K562 (cell line): ENCODE measurements around the gene TMPRSS6. TPM values are rescaled to one million over a fixed set of nuclear protein-coding genes. Genes with fewer than 3 reads are reported as not detected.

Experiments used
- polyA plus RNA-seq, 8 experiments: library from polyadenylated mRNA; depleted of rRNA in 4 of 8; stranded (reverse) in 5 of 8; unstranded in 3 of 8; fragments of >200 nt; fragmentation: Nextera tagmentation in 2 of 8; fragmentation: Illumina TruSeq in 1 of 8; extraction: Ambion mirVana in 2 of 8; extraction: Trizol in 1 of 8; gene quantifications; 2 replicates each; pipeline versions ENCODE4 v1.2.1 to v1.2.3, GENCODE V29; 2011 to 2014; ENCODE audit warnings: inconsistent platforms in 1 of 8, missing spikeins in 1 of 8
- total RNA-seq, 7 experiments: library from RNA; depleted of rRNA in 6 of 7; stranded (reverse); fragments of >200 nt in 6 of 7; fragmentation: Illumina TruSeq in 2 of 7; extraction: Trizol in 2 of 7; gene quantifications; 2 replicates each; pipeline versions ENCODE4 v1.2.1 to v1.2.3, GENCODE V29; 2011 to 2021; ENCODE audit warnings: low replicate concordance in 1 of 7
- TF ChIP-seq, protein P1 (sequence below): fragments of 200-600 bp; sonication (generic); IDR thresholded peaks from one replicate; pipeline ENCODE4 v1.6.1; 2012; ENCODE audit warnings: mild to moderate bottlenecking, low read depth, low read length, inconsistent platforms

The TMPRSS6 gene
- total and polyA plus RNA-seq, 9 of the 15 experiments (the other 6 are each of a cell fraction or from before 2014, with no cell fraction given), result 0.03 TPM; not detected in 8

DNA sequence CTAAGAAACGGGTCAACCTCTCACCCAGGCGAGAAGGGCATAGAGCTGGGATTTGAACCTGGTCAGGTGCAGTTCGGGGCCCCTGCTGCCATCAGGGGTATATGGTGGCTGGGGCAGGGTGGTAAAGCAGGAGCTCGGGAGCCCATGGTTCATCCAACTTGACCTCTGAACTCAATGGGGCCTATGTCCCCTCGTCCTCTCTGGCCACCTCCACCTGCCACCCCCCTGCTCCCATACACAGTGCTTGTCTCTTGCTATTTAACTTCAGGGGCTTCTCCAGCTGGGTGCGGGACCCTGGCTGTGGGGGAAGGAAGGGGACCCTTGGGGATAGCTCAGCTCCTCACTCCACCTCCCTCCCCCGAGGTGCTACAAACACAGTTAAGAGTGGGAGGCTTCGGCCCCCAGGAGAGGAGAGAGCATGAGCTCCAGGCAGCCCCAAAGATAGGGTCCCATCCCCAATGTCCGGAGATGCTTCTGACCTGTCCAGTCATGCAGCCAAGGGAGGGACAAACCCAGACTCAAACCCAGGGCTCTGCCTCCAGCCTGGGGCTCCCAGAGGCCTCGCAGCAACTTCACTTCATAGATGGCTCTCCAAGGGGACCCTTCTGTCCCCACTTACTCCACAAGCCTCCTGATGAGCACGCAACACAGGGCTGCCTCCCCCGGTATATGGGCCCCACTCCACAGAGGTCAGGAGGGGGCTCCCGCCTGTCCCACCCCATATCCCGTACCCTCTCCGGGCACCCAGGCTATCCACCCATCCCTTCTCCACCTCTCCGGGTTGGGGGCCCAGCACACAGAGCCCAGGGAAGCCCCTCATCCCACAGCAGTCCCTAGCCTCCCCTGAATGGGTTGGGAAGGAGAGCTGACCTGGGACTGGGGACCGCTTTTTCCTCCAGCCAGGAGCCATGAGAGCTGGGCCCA, 39.5 kb upstream of the TMPRSS6 start (continued):
- TF ChIP-seq, protein P1, sequence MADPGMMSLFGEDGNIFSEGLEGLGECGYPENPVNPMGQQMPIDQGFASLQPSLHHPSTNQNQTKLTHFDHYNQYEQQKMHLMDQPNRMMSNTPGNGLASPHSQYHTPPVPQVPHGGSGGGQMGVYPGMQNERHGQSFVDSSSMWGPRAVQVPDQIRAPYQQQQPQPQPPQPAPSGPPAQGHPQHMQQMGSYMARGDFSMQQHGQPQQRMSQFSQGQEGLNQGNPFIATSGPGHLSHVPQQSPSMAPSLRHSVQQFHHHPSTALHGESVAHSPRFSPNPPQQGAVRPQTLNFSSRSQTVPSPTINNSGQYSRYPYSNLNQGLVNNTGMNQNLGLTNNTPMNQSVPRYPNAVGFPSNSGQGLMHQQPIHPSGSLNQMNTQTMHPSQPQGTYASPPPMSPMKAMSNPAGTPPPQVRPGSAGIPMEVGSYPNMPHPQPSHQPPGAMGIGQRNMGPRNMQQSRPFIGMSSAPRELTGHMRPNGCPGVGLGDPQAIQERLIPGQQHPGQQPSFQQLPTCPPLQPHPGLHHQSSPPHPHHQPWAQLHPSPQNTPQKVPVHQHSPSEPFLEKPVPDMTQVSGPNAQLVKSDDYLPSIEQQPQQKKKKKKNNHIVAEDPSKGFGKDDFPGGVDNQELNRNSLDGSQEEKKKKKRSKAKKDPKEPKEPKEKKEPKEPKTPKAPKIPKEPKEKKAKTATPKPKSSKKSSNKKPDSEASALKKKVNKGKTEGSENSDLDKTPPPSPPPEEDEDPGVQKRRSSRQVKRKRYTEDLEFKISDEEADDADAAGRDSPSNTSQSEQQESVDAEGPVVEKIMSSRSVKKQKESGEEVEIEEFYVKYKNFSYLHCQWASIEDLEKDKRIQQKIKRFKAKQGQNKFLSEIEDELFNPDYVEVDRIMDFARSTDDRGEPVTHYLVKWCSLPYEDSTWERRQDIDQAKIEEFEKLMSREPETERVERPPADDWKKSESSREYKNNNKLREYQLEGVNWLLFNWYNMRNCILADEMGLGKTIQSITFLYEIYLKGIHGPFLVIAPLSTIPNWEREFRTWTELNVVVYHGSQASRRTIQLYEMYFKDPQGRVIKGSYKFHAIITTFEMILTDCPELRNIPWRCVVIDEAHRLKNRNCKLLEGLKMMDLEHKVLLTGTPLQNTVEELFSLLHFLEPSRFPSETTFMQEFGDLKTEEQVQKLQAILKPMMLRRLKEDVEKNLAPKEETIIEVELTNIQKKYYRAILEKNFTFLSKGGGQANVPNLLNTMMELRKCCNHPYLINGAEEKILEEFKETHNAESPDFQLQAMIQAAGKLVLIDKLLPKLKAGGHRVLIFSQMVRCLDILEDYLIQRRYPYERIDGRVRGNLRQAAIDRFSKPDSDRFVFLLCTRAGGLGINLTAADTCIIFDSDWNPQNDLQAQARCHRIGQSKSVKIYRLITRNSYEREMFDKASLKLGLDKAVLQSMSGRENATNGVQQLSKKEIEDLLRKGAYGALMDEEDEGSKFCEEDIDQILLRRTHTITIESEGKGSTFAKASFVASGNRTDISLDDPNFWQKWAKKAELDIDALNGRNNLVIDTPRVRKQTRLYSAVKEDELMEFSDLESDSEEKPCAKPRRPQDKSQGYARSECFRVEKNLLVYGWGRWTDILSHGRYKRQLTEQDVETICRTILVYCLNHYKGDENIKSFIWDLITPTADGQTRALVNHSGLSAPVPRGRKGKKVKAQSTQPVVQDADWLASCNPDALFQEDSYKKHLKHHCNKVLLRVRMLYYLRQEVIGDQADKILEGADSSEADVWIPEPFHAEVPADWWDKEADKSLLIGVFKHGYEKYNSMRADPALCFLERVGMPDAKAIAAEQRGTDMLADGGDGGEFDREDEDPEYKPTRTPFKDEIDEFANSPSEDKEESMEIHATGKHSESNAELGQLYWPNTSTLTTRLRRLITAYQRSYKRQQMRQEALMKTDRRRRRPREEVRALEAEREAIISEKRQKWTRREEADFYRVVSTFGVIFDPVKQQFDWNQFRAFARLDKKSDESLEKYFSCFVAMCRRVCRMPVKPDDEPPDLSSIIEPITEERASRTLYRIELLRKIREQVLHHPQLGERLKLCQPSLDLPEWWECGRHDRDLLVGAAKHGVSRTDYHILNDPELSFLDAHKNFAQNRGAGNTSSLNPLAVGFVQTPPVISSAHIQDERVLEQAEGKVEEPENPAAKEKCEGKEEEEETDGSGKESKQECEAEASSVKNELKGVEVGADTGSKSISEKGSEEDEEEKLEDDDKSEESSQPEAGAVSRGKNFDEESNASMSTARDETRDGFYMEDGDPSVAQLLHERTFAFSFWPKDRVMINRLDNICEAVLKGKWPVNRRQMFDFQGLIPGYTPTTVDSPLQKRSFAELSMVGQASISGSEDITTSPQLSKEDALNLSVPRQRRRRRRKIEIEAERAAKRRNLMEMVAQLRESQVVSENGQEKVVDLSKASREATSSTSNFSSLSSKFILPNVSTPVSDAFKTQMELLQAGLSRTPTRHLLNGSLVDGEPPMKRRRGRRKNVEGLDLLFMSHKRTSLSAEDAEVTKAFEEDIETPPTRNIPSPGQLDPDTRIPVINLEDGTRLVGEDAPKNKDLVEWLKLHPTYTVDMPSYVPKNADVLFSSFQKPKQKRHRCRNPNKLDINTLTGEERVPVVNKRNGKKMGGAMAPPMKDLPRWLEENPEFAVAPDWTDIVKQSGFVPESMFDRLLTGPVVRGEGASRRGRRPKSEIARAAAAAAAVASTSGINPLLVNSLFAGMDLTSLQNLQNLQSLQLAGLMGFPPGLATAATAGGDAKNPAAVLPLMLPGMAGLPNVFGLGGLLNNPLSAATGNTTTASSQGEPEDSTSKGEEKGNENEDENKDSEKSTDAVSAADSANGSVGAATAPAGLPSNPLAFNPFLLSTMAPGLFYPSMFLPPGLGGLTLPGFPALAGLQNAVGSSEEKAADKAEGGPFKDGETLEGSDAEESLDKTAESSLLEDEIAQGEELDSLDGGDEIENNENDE, result no peak
